Tibial nerve (tissue), 4 donors: ENCODE measurements around the gene ITPK1.

Experiments
- EP300 ChIP-seq, 2 donors: sonication (generic); formaldehyde crosslinking; IDR thresholded peaks; one replicate each; pipeline ENCODE4 v1.6.1; 2017; ENCODE audit warnings: antibody characterized with exemption in 2 of 2, mild to moderate bottlenecking in 1 of 2
- TF ChIP-seq, protein P1 (sequence below), 5 experiments: fragments of 200-600 bp in 3 of 5; fragments of 450-650 bp in 2 of 5; sonication (generic) in 3 of 5; IDR thresholded peaks; one replicate each; pipeline ENCODE4 v1.5.1; 2016 to 2019; ENCODE audit warnings: antibody characterized with exemption in 5 of 5, mild to moderate bottlenecking in 3 of 5, moderate library complexity in 2 of 5

DNA sequence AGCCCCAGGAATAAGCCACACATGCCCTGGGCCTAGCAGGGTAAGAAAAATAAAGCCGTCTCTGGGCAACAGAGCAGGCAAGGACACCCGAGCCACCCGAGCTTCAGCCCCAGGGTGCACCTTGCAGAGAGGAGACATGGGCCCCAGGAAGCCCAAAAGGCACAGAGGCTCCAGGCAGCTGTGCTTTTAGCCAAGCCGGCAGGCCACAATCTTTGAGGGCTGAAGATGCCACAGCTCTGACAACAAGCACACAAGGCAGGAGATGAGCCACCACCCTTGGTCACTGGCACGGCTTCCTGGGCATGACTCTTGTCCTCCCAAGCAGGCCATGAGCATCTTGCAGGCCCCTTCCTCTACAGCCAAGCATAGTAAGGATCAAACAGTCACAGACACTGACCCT is 86.3 kb downstream of the ITPK1 start:
- TF ChIP-seq, protein P1, sequence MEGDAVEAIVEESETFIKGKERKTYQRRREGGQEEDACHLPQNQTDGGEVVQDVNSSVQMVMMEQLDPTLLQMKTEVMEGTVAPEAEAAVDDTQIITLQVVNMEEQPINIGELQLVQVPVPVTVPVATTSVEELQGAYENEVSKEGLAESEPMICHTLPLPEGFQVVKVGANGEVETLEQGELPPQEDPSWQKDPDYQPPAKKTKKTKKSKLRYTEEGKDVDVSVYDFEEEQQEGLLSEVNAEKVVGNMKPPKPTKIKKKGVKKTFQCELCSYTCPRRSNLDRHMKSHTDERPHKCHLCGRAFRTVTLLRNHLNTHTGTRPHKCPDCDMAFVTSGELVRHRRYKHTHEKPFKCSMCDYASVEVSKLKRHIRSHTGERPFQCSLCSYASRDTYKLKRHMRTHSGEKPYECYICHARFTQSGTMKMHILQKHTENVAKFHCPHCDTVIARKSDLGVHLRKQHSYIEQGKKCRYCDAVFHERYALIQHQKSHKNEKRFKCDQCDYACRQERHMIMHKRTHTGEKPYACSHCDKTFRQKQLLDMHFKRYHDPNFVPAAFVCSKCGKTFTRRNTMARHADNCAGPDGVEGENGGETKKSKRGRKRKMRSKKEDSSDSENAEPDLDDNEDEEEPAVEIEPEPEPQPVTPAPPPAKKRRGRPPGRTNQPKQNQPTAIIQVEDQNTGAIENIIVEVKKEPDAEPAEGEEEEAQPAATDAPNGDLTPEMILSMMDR (IDR thresholded peaks at IDR 0.05): no peak
- no peak for TF ChIP-seq EP300 (IDR thresholded peaks at IDR 0.05)
